ENCODE measurements around the gene ARL4D.

GRCh38 chr17:43398724-43399595, at the start of gene ARL4D:
- TF ChIP-seq CTCF (IDR thresholded peaks at IDR 0.05) (peak in 1 of 3 donors; percentile 23), EP300 (IDR thresholded peaks at IDR 0.05) (no peak), POLR2A (IDR thresholded peaks at IDR 0.05) (peak; percentile 80)
